ENCODE data around the gene PRKD1. TPM values are rescaled to one million over a fixed set of nuclear protein-coding genes. Genes with fewer than 3 reads are reported as not detected.
"Not testable (repeated sequence)": the region's sequence is repeated elsewhere in the genome, so short reads cannot be mapped to it uniquely, and the experiment has no call there.

PRKD1 gene
- total RNA-seq, 1 donor from 2014 or later = 6.3 TPM

DNA sequence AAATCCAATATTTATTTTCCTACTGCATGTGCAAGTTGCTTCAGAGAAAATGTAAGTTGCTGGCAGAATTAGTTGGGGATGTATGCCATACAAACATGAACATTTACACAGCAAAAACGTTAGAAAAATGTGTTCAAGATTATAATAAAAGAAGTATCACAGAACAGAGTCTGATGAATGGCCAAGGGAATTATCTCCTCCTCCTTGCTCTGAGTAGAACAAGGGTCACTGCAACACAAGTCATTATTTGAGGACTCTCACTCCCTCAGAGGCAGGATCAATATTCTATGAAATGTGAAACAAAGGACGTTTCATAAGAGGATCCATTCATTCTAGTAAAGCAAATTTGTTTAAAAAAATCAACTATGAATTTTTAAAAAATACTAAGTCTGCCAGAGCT lies 177.8 kb downstream of the PRKD1 start:
- no peak for DNase-seq (ENCODE audit: low spot score)
- no peak for ATAC-seq

- no peak for ATAC-seq
- no peak for DNase-seq (ENCODE audit: low spot score)
Measured at GRCh38 chr14:29749327-29749726, 178.3 kb downstream of the PRKD1 start.

DNA sequence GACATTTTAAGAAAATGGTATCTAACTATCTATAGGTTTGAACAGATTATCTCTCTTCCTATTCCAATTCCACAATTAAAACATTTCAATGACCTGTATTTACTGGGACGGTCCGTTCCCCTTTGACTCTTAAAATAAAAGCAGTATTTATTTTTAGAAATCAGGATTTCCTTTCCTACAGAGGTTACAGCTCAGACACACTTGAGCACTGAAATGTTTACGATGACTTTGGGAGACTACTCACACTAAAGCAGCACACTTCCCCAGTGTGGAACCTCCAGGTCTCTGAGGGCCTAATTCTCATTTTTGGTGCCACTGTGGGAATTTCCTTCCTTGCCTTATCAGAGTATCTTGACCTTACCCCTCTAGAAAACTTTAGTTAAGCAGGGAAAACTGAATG lies 181.8 kb downstream of the PRKD1 start:
- ATAC-seq (no peak), DNase-seq (ENCODE audit: low spot score) (no peak)

GRCh38 chr14:29743531-29743930 lies 184.1 kb downstream of the PRKD1 start:
- DNase-seq (ENCODE audit: low spot score) (no peak), ATAC-seq (no peak)

GRCh38 chr14:29741909-29742401 lies 185.7 kb downstream of the PRKD1 start:
- no peak for DNase-seq (ENCODE audit: low spot score)
- no peak for ATAC-seq

DNA sequence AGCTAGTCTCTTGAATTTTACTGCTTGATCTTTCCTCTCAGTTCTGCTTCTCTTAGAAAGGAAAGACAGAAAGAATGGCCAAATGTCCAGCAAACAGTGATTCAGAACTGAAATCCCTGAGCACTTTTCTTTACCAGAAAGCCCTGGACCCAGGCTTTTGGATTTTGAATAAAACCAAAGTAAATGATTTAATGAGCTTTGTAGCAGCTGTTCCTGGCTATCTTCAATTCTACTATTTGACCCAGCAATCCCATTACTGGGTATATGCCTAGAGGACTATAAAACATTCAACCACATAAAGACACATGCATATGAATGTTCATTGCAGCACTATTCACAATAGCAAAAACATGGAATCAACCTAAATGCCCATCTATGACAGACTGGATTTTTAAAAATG lies 187.2 kb downstream of the PRKD1 start:
- DNase-seq (ENCODE audit: low spot score) (no peak), ATAC-seq (no peak)

DNA sequence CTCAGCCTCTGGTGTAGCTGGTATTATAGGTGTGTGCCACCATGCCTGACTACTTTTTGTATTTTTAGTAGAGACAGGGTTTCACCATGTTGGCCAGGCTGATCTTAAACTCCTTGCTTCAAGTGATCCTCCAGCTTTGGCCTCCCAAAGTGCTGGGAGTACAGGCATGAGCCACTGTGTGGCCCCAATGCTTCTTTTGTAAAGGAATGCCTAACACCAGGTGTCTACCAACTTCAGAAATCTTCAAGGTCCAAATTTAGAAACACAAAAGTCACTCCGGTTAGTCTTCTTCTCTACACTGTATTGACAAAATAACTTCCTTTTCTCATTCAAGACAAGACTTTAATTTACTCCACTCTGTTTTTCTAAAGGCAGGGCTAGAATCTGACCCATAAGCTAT lies 188.7 kb downstream of the PRKD1 start:
- DNase-seq (ENCODE audit: low spot score) (no peak), ATAC-seq (no peak)

DNA sequence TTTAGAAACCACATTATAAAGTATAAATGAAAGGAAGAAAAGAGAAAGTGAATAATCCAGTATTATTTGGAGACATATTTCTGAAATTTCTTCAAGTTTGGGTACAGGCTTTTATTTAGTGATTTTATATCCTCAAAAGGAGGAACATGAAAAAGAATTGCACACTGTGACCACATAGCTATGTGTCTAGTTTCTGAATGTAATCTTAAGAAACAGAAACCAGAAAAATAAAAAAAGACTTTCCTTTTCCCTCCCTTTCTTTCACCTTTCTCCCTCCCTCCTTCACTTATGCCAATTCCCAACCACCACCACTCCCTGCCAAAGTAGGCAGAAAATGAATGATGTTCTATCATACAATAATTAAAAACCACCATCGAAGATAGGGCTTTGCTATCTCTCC lies 189.6 kb downstream of the PRKD1 start:
- no peak for ATAC-seq
- no peak for DNase-seq (ENCODE audit: low spot score)

- no peak for DNase-seq (ENCODE audit: low spot score)
- ATAC-seq = no peak
Measured at GRCh38 chr14:29735459-29735858, 192.2 kb downstream of the PRKD1 start.

DNA sequence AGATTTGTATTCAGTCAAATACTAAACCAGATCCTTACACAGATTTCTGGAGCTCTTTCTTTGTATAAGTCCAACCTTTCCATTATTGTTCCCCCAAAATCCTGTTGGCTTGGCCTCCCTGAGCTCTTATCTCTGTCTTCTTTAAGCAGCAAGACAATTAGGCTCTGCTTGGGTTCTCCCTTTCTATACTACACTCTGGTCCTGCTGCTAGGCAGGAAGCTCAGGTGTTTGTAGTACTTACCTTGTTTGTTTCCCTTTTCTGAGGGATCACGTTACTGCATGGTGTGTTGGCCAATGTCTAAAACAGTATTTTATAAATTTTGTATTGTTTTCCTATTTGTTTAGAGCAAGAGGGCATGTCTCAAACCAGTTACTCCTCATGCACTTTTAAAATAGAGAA lies 192.9 kb downstream of the PRKD1 start:
- ATAC-seq (no peak), DNase-seq (ENCODE audit: low spot score) (no peak)

DNA sequence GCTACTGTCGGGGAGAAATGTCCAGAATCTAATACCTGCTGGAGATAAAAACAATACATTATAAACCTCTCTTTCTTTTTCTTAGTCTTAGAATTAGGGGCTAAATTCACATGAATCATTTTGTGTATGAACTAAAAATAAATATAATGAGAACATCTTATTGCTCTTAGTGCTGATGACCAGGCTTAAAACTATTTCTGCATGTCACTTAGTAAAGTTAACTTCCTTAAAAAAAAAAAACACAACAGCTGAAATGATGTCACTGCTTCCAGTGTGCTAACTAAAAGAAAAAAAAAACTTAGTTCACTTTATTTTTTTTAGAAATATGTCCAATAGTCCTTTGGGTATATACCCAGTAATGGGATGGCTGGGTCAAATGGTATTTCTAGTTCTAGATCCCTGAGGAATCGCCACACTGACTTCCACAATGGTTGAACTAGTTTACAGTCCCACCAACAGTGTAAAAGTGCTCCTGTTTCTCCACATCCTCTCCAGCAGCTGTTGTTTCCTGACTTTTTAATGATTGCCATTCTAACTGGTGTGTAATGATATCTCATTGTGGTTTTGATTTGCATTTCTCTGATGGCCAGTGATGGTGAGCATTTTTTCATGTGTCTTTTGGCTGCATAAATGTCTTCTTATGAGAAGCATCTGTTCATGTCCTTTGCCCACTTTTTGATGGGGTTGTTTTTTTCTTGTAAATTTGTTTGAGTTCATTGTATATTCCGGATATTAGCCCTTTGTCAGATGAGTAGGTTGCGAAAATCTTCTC lies 200.9 kb downstream of the PRKD1 start:
- ATAC-seq; DNase-seq (ENCODE audit: low spot score): not testable (repeated sequence)

DNA sequence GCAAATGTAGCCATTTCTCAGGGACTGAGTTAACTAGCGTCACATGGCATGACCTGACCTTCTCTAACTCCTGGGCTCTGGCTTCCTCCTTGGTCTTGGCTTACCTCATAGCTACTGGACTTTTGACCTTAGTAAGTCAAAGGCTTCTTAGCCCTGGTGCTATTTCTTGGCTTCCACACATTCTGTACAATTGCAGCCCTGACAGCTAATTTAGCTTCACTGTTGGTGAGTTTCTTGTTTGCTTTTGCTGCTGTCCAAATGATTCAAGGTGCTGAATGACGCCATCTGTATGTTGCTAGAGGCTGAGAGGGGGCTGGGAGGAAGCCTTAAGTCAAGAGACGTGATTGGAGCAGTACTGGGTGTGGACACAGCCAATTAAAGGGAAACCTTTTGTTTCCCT lies 202.7 kb downstream of the PRKD1 start:
- ATAC-seq = peak; percentile 31

DNA sequence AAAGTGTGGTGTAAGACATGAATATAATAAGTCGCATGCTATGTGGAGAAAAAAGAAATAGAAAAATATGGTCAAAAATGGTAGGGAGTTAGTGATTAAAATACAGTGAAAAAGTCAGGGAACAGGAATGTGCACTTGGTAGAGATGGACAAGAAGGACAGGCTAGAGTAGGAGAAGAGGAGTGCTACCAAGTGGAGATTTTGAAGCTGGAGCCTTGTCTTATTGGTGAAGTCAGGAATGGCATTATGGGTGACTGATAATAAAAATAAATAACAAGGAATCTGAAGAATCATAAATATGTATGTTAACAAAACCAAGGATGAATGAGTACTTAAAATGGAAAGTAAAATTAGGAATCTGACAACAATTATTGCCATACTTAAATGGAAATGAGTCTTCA lies 204.8 kb downstream of the PRKD1 start:
- DNase-seq (ENCODE audit: low spot score) = no peak
- ATAC-seq = no peak

More for the DNA sequence above, 202.7 kb downstream of the PRKD1 start:
- DNase-seq (ENCODE audit: low spot score) = no peak

GRCh38 chr14:29721586-29721985 lies 206.1 kb downstream of the PRKD1 start:
- DNase-seq (ENCODE audit: low spot score) (no peak), ATAC-seq (no peak)

- no peak for ATAC-seq
- DNase-seq (ENCODE audit: low spot score) = no peak
Measured at GRCh38 chr14:29717901-29718300, 209.7 kb downstream of the PRKD1 start.

DNA sequence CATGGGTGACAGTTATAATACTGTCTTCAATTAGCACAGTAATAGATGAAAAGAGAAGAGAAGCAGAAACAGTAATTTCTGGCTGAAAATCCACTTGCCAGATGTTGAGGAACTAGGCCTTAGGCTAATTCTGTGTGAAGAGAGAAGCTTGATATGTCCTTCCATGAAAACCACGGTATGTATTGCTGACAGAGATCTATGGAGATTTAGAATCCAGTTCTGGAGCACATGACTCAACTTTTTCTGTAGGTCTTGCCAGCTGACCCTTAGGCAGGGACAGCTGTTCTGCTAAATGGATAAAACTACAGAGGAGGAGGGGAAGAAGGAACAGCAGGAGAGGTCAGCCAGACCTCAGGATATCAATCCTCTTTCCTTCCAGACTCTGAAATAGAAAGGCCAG lies 211.5 kb downstream of the PRKD1 start:
- ATAC-seq (peak; percentile 39), DNase-seq (ENCODE audit: low spot score) (no peak)

GRCh38 chr14:29712601-29713000 lies 215.0 kb downstream of the PRKD1 start:
- ATAC-seq = no peak
- DNase-seq (ENCODE audit: low spot score) = no peak

GRCh38 chr14:29710015-29710414 lies 217.6 kb downstream of the PRKD1 start:
- ATAC-seq (no peak), DNase-seq (ENCODE audit: low spot score) (no peak)

- DNase-seq (ENCODE audit: low spot score) (no peak), ATAC-seq (no peak)
Measured at GRCh38 chr14:29709490-29709889, 218.2 kb downstream of the PRKD1 start.

DNA sequence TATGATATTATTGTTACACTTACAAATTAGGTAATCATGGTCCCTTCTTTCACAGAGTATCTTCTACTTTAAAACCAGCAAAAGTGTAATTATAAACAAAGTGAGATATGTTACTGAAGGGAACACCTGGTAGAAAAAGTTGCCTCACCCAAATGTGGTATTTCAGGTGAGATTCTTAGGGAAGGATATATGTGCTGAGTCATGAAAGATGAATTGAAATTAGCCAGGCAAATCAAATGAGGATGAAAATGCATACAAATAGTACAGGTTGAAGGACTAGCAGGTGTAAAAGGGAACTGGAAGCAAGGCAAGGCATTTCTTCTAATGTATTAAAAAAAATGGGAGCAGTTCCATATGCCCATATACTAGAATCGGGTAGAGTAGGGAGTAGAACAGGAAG lies 220.9 kb downstream of the PRKD1 start:
- DNase-seq (ENCODE audit: low spot score) (no peak), ATAC-seq (no peak)

DNA sequence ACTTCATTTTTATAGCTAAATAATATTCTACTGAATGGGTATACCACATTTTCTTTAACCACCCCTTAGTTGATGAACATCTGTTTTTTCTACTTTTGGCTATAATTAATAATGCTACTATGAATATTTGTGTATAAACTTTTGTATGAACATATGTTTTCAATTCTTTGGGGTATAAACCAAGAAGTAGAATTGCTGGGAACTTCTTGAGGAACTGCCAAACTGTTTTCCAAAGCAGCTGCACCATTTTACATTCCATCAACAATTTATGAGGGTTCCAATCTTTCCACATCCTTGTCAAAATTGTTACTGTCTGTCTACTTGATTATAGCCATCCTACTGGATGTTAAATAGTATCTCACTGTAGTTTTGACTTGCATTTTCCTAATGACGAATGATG lies 221.8 kb downstream of the PRKD1 start:
- no peak for ATAC-seq
- DNase-seq (ENCODE audit: low spot score) = no peak

- ATAC-seq; DNase-seq (ENCODE audit: low spot score): not testable (repeated sequence)
Measured at GRCh38 chr14:29689597-29689996, 238.1 kb downstream of the PRKD1 start.

DNA sequence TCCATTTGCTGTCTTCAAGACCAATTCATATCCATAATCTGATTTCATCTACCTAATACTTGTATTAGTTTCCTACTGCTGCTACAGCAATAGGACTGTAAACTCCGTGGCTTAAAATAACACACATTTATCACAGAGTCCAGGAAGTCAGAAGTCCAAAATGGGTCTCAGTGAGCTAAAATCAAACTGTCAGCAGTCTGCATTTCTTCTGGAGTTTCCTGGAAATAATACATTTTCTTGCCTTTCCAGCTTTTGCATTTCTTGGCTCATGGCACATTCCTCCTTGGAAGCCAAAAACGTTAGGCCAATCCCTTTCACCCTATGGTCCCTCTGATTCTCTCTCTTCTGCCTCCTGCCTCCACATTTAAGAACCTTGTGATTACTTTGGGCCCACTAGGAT lies 239.8 kb downstream of the PRKD1 start:
- no peak for ATAC-seq

More for the DNA sequence above, 239.8 kb downstream of the PRKD1 start:
- DNase-seq (ENCODE audit: low spot score) = no peak

Data from left lobe of liver (tissue), 2 donors.